Activated naive CD4-positive, alpha-beta T cell treated with anti-CD3 and anti-CD28 coated beads, Interleukin-2, amount 50 U/mL, for 16 hours (primary cell): Measurements from ENCODE around the gene FGD5.
A peak's percentile ranks its signal among the peaks of the same experiment; 100 is the strongest.

Experiments
- DNase-seq: peaks from one replicate; pipeline ENCODE4 v3.0.0-alpha.2; 2020

FGD5 gene

DNA sequence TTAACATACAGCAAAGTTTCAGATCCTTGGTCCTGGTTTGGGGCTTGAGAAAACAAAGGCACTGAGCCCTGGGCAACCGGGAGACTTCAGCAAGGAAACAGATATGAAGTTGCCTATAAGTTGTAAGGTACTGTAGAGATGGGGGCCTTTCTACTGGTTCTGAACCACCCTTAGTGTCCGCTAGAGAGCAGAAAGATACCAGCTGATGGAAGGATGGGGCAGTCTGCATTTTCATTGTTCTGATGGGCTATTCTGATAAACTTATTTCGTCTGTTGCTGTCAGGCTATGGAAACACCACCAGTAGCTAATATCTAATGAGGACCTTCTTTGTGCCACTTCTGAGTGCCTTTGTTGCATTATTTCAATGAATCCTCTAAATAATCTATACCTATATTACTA, 38.7 kb downstream of the FGD5 start:
- no peak for DNase-seq

DNA sequence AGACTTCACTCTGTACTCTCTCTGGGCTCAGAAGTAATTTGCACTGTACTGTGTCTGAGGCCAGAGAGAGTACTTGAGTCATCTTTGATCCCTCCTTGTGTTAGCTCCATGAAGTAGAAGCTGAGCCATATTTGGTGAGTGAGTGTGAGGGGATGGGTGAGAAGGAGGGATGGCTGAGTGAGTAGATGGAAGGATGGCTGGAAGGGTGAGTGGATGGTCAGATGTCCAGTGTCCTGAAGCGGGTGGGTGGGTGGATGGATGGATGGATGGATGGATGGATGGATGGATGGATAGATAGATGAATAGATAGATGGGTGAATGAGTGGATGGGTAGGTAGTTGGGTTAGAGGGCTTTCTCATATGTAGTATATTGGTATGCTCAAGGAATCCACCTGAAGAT, 39.3 kb downstream of the FGD5 start:
- no peak for DNase-seq

DNA sequence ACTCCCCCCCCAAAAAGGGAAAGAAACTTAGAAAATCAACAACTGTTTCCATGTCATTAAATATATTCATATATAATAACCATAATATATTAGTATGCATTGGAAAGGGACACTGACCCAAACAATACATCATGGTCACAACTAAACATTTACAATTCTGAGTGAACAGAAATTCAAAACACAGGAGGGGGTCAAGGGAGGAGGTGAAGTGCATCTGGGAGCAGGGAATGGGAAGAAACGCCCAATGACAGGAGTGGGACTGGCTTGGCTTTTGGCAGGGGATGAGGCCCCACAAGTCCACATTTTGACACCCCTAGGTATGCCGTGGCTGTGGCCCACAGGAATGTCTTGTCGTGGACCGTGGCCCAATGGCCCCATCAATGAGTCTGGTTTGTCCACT, 41.1 kb downstream of the FGD5 start:
- DNase-seq, result no peak

DNA sequence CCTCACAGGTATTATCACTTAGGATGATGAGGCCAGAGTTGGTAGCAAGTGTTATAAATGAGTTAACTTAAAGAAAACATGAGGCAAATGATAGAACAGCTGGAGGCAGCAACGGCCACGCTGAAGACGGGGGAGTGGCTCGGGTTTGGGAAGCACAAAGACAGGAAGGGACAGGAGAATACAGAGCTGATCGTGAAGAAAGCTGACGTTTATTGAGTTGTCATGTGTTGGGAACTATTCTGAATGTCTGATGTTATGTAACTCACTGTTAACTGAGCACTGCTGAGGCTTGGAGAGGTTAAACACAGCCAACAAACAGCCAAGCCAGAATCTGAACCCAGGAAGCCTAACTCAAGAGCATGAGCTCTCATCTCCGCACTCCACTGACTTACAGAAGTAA, 42.3 kb downstream of the FGD5 start:
- DNase-seq, result no peak

DNA sequence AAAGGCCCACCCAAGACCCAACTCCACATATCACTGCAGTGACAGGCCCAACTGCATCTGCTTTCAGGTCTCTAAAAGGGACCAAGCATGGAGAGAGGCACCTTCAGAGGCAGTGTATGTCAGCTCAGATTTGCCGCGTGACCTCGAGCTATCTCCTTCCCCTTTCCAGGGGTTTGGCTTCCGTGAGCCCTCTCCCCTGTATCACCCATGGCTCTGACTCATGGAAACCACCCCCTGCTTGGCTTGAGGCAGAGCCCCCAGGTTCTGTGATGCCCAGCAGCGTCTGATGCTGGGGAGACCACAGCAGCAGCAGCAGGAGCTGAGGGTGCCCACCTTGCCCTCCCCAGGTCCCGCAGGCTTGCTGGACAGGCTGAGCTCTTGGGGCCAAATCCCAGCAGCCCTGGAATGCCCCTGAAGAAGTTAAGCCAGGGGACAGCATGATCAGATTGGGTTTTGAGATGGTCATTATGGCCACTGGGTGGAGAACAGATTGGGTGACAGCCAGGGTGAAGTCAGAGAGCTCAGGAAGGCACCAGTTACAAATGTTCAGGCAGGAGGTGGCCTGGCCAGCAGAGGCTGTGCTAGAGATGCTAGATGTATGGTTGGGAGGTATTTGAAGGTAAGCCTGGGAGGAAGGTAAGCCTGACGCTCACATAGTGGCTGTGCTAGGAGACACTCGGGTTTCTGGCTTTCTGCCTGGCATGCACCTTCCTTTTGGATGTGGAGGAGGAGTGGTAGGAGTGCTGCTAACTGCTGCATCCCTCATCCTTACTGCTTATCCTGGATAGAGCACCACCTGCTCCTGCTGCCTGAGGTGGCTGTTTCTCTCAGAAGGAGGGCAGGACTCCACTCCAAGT, 42.9 kb downstream of the FGD5 start:
- no peak for DNase-seq

DNA sequence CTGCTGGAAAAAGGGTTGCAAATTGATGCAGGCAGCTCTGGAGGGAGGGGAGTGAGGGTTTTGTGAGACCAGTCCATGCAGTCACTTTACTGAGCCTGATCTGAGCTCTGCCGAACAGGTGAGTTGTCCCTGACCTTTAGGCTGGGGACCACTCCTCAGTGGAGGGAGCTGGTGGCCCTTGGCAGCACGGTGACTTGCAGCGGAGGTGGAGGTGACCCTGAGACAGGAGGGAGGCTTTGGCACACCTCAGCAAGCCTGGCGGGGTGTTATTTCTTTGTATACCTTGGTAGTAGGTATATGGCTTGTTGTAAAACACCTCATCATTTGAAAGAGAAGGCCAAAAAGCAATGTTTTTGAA, 43.5 kb downstream of the FGD5 start:
- no peak for DNase-seq

DNA sequence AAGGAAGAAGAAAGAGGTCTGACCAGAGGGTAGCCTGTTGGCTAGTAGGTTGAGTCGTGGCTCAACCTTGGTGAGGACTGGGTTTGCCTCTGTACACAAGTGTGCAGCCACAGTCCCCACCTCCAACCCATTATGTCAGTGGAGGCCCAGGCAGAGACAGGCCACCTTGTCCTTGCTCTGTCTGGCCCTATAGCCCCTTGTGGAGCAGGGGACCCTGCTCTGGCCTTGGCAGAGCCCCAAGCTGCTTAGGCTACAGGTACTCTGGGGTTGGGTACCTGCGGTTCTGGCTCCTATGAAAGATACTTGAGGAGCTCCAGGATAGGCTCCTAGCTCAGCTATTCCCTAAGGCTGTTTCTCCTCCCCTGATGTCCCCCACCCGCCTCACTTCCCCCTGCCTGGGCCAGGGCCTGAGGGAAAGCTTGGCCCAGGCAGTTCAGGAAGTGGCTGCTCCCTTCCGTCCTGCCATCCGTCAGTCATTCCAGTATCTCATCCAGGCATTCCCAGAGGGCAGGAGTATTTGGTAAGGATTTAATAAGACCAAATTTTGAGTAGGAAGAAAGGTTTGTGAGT, 44.0 kb downstream of the FGD5 start:
- no peak for DNase-seq

DNA sequence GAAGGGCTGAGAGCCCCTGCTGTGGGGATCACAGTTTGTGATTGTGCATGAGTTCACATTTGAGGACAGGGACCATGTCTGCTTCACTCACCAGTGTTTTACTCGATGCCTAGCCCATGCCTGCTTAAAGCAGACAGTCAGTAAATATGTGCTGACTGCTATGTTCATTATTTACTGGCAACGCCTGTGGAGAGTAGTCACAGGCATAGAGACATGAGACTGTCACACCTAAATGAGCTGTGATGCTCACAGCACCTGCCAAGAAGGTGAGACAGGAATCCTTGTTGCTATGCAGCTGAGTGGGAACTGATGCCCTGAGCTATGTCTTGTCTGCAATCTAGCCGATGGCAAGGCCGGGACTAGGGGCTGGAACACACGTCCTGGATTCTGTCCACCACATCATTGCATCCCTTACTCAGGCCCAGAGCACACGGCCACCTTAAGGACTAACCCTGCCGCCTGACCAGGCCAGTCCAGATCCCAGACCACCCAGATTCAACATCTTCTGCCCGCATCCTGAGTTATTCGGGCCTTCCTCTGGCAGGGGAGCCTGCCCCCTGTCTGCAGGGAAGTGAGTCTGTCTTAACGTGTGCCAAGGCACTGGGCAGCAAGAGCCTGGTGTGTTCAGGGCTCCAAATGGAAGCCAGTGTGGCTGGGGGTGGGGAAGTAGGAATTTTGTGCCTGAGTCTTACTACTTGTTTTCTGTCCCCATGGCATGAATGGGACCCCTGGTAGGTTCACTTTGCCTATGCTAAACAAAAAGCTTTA, 44.8 kb downstream of the FGD5 start:
- no peak for DNase-seq

DNA sequence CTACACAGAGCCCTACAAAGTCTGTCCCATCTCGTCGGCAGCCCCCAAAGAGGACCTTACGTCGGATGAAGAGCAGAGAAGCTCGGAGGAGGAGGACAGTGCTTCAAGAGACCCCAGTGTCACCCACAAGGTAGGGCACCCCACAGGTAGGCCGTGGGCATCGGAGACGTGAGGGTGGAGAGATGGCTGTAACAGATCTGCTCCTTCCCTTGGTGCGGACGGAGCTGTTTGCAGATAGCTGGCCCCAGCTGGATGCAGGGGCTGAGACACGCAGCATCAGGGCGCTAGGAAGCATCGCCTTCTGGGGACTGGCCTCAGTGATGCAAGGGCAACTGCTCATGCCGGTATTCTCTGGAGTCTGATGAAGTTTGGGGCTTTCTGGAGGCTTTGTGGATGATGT, 45.4 kb downstream of the FGD5 start:
- DNase-seq, result no peak

DNA sequence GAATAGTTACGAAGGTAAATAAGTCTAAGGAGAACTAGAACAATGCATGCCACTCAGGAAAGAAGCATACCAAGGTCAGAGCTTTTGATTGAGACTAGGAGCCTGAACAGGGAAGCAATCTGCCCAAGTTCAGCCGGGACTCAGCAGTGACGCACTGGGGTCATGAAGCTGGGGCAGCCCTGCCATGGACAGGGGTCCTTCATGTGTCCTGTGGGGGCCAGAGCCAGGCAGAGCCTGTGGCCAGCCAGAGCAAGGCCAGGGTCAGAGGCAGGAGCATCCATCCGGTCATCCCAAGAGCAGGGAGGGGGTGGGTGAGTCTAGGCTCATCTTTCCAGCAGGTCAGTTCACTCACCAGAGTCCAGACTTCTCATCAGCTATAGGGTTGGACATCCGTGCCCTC, 47.9 kb downstream of the FGD5 start:
- no peak for DNase-seq

DNA sequence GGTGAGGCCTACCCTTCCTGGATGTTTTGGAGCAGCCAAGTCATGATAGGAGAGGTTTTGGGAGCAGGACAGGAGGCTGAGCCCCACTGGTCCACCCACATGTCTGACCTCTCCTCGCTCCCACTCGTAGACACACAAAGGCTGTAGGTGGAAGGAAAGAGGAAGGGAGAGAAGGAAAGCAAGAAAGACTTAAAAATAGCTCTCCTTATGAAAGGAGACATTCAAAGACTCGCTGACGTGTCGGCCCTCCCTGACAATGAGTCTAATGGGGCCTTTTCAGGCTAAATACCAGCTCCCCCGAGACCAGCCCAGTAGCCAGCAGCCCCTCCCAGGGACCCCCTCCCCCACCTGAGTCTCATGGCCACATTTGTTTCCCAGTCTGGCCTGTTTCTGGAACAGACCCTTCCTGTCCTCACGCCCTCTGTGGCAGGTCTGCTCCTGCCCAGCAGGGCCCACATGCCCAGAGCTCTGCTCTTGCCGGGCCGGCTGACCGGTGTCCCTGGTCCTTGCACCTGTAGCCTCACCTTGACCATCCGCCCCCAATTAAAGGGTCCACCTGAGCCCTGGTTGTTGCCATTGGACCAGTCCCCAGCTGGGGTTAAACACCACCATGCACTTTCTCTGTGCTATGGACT, 49.3 kb downstream of the FGD5 start:
- no peak for DNase-seq

DNA sequence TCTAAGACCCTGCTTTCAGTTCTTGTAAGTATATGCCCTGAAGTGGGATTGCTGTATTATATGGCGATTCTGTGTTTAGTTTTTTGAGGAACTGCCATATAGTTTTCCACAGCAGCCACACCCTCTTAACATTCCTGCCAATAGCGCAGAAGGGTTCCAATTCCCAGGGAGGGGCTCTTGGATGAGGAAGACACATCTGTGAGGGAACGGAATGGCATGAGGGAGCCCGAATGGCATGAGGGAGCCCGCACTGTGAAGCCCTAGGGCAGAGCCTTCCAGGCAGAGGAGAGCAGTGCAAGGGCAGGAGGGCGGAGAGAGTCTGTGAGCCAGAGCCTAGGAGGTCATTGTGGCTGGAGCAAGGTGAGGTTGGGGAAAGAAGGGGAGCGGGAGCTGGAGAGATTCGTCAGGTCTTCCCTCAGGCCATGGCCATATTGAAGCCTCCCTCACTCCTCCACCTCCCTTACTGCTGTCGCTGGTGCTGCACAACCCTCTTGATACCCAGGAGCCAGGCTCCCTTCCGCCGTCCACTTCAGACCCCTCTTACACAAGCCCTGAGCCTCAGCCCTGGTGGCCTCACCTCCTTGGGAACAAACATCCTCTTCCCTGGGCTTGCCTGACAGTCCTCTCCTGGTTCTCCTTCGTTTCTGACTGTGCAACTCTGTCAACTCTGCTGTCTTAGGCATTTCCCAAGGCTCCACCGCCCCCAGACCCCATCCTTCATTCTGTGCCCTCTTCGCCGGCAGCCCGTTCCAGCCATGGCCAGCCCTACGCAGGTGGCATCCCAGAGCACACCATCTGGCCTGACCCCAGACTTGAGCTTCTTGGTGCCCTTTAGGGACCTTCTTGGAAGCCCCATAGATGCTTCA, 51.4 kb downstream of the FGD5 start:
- DNase-seq, result no peak

DNA sequence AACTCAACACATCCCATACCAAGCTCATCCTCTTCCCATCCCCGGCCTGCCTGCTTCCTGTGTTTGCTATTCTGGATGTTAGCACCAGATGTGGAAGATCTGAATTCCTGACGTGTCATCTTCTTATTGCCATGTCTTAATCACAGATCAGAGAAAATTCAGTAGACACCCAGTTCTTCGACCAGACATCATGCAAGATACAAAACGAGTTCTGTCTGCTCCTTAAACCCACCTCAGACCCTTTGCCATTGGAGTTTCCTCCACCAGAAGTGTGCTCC, 52.0 kb downstream of the FGD5 start:
- no peak for DNase-seq

DNA sequence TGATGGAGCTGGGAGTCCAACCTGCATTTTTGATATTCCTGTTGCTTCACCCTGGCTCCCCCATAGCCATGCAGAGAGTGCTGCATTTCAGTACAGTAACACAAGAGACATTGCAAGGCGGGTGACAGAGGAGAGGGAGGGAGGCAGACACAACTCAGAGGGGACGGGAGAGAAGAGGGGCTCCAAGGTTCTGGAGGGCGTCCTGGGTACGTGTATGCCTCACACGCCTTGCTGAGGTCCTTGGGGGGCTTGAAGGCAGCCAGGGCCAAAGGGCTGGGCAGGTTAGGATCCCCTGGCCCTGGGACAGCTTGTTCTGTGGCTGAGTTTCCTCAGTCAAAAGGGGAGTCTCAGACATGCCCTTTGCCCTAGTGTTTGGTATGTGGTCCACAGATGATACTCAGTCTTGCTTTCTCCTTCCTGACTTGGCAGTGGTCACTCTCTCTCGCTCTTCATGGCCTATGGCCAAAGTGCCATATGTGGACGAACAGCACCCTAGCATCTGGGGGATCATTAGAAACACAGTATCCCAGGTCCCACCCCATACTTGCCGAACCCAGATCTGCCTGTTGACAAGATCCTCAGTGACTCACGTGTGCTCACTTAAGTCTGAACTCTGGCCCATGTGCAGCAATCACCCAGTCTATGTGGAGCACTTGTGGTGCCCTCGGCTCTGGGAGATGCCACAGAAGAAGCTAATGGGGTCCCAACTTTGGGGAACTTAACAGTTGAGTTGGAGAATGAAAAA, 52.9 kb downstream of the FGD5 start:
- no peak for DNase-seq

DNA sequence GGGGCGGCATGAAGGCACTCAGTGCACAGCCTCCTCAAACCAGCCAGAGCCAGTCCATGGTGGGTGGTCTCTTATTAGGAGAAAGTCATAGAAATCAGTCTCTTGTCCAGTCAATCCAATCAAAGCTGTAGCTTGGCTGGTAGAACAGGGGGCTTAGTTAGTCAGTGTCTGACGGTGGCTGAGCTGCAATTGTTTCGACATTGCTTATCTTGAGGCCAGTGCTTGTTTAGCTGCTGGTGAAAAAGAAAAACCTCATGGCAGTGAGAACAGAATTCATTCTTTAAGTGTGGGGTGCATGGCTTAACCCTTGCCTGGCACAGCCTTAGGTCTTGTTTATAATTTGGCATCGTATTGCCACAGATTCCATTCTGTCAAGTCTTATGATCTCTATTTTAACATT, 53.9 kb downstream of the FGD5 start:
- no peak for DNase-seq

DNA sequence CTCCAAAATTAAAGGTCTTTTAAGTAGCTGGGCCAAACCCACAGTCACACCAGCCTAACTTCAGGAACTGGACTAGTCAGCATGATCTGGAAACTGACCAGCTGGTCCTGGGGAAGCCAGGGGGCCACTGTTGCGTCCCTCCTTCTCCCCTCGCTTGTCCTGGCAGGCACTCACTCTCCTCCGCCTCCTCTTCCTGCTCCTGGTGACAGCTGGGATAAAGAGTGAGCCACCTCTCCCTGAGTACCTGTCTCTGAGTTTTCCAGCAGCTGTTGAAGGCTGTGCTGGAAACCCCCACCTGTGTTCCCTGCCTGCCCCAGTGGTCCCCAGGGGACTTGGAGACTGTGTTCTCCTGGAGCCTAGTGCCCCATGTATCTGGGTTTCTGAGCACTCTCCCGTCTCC, 56.0 kb downstream of the FGD5 start:
- DNase-seq, result no peak

DNA sequence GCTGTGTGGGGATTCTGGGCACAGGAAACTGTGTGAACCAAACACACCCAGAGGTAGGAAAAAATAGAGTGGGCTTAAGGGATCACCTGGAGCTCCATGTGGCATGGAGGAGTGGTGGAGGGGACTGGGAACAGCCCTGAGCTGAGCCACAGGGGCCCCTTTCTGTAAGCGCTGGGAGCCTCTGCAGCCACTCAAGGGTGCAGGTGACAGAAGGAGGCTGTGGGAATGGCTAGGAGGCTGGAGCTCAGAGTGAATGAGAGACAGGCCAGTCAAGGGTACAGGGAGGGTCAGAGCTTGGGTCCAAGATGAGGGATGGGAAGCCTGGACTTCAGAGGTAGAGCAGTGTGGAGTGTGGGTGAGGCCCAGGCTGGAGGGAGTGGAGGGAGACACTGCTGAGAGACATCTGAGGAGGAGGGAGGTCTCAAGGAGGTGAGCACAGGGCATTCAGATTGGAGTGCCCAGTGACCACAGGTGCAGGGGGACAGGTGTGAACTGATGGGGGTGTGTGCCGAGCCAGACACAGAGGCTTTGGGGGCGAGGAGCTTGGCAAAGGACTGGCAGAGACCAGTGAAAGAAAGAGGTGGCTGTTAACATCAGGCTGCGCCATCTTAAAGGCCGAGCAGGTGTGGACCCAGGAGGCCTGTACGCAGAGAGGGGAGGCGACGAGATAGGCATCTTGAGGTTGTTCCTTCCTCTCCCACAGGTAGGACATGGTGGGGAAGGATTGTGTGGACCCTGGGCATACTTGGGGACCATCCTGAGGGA, 56.8 kb downstream of the FGD5 start:
- no peak for DNase-seq

DNA sequence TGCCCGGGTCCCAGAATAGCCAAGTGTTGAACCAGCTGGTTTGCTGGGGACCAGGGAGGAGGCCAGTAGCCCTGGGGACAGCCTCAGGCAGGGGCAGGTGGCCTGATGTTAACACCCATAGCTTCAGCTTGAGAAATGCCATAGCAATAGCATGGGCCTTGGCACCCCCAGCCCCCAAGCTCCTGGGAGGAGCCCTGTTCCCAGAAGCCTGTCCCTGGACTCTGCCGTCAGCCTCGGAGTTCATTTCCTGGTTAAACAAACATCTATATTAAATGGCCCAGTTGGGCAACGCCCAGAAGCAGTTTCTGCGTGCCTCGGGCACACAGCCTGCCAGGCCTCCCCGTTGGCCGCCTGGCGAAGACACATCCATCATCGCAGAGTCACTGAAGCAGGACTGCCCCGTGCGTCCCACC, 58.2 kb downstream of the FGD5 start:
- DNase-seq, result no peak

DNA sequence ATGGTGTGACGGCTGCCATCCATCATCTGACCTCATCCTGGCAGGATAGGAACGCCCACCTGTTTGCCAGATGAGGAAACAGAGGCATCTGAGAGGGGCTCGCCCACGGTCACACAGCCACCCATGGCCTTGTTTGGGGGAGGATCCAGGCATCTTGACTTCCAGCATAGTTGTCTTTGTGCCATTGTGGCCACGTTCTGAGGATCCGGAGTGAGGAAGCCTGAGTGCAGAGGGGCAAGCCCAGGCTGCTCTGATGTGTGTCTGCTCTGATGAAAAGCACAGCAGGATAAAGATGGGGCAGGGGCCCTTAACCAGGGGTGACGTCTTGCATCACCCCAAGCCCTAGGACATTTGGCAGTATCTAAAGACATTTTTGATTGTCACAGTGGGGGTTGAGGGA, 58.7 kb downstream of the FGD5 start:
- no peak for DNase-seq

DNA sequence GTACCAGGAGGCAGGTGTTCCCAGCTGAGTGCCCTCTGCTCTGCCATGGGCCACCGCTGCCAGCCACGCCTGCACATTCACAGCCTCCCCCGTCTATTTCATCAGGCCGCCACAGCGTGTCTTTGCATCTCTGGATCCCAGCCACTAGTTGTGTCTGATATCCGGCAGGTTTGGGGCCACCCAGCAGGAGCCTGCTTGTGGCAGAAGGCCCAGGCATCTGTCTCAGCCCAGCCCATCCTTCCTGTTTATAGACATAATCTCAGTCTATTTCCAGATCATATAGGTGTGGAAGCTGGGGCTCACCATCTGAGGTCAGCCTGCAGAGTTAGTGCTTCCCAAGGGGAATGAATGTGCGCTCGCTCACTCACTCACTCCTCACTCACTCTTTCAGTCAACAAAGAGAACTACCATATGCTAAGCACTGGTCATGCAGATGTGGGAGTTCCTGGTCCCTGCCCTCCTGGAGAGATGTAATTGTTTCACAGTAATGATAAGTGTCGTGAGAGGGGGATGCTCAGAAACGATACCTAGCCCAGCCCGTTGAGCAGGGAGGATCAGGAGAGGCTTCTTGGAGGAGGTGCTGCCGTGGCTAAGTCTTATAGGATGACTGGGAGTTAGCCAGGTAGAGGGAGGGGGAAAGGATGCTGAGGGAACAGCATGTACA, 60.6 kb downstream of the FGD5 start:
- peak; percentile 45 for DNase-seq
